Inferior parietal cortex (tissue), 1 donor: ENCODE results near the gene SSU72.

Experiments used
- DNase-seq: peaks from one replicate; pipeline ENCODE4 v3.0.0-alpha.2; 2016; ENCODE audit errors: extremely low spot score

SSU72 gene

GRCh38 chr1:1574721-1575537 lies at the start of gene SSU72:
Gene SSU72, minus strand, starts transcription at chr1:1574863. Its CDS starts 306 bp downstream, at chr1:1574557.
- DNase-seq = peak; percentile 91

- no peak for DNase-seq
Measured at GRCh38 chr1:1623631-1624442, 49.2 kb upstream of the SSU72 start.

- no peak for DNase-seq
Measured at GRCh38 chr1:1623181-1623630, 48.5 kb upstream of the SSU72 start.

GRCh38 chr1:1622788-1623094 lies 48.1 kb upstream of the SSU72 start:
- DNase-seq = no peak

GRCh38 chr1:1622010-1622787 lies 47.5 kb upstream of the SSU72 start:
- no peak for DNase-seq

GRCh38 chr1:1621173-1622009 lies 46.7 kb upstream of the SSU72 start:
- no peak for DNase-seq

GRCh38 chr1:1620433-1621139 lies 45.9 kb upstream of the SSU72 start:
- no peak for DNase-seq

- no peak for DNase-seq
Measured at GRCh38 chr1:1619917-1620361, 45.3 kb upstream of the SSU72 start.

GRCh38 chr1:1618396-1619068 lies 43.9 kb upstream of the SSU72 start:
- DNase-seq = no peak

- no peak for DNase-seq
Measured at GRCh38 chr1:1617925-1618324, 43.3 kb upstream of the SSU72 start.

GRCh38 chr1:1617516-1617915 lies 42.9 kb upstream of the SSU72 start:
- no peak for DNase-seq

- DNase-seq = no peak
Measured at GRCh38 chr1:1616838-1617237, 42.2 kb upstream of the SSU72 start.

- no peak for DNase-seq
Measured at GRCh38 chr1:1616045-1616790, 41.6 kb upstream of the SSU72 start.

- peak; percentile 99 for DNase-seq
Measured at GRCh38 chr1:1615256-1616044, 40.8 kb upstream of the SSU72 start, which contains the start of gene MIB2. Gene MIB2, plus strand, starts transcription at chr1:1615500. Its CDS starts 7,953 bp downstream, at chr1:1623453.

- no peak for DNase-seq
Measured at GRCh38 chr1:1614954-1615255, 40.2 kb upstream of the SSU72 start.

GRCh38 chr1:1614204-1614953 lies 39.7 kb upstream of the SSU72 start:
- peak; percentile 42 for DNase-seq

GRCh38 chr1:1613509-1614082 lies 38.9 kb upstream of the SSU72 start:
- DNase-seq = no peak

GRCh38 chr1:1612104-1612400 lies 37.4 kb upstream of the SSU72 start:
- DNase-seq = no peak
